NCI-H774 (cell line): ENCODE results near the gene MDH1B.
"Not testable (repeated sequence)": the region's sequence is repeated elsewhere in the genome, so short reads cannot be mapped to it uniquely, and the experiment has no call there.

Source experiments
- DNase-seq: peaks from one replicate; lab custom pipeline; 2025; lab: John Stamatoyannopoulos, UW

Gene MDH1B

DNA sequence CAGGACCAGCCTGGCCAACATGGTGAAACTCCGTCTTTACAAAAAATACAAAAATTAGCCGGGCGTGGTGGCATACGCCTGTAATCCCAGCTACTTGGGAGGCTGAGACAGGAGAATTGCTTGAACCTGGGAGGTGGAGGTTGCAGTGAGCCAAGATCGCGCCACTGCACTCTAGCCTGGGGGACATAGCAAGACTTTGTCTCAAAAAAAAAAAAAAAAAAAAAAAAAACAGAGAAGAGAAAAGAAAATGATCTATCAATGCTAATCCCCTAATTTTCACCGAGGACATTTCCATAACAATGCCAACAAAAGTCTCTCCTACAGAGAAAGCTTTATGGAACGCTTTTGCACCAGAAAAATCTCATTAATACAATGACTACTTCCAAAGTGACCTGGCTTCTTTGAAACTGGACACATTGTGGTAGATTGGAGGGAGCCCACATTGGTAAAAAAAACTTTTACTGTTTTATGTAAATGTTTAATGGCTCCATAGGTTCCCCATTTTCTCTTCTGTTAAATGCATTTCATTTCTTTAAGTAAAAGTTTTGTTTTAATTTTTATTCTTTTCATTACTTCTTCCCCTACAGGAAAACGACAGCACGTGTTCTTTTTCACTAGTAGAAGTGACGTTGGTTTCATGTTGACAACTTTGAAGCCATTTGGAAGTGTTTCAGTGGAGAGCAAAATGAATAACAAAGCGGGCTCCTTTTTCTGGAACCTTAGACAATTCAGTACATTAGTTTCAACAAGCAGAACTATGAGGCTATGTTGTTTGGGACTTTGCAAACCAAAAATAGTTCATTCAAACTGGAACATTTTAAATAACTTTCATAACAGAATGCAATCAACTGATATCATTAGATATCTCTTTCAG lies 1.2 kb upstream of the MDH1B start:
- DNase-seq: no peak

GRCh38 chr2:206764673-206765241 lies 371 bp downstream of the MDH1B start:
- no peak for DNase-seq

GRCh38 chr2:206756816-206757215 lies 8.3 kb downstream of the MDH1B start:
- DNase-seq: no peak

- no peak for DNase-seq
These were observed 24.3 kb downstream of the MDH1B start for GRCh38 chr2:206740800-206741199.

DNA sequence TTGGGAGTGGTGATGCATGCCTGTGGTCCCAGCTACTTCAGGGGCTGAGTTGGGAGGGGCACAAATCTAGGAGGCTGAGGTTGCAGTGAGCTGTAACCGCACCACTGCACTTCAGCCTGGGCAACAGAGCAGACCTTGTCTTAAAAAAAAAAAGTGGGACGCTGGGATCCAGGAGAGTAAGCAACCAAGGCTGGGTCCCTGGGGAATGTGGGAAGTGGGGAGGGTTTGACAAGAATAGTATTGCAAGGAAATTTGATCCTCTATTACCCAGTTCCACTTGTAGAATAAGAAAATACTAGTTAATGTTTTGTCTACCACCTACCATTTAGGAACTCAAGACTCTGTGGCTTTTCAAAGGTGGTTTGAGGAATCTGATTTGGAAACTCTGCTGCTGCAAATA lies 25.9 kb downstream of the MDH1B start:
- no peak for DNase-seq

- DNase-seq: no peak
These were observed 28.2 kb downstream of the MDH1B start for GRCh38 chr2:206736935-206737334.

- DNase-seq: no peak
These were observed 31.8 kb downstream of the MDH1B start for GRCh38 chr2:206733341-206733740.

- DNase-seq: no peak
These were observed 36.6 kb downstream of the MDH1B start for GRCh38 chr2:206728277-206729199.

DNA sequence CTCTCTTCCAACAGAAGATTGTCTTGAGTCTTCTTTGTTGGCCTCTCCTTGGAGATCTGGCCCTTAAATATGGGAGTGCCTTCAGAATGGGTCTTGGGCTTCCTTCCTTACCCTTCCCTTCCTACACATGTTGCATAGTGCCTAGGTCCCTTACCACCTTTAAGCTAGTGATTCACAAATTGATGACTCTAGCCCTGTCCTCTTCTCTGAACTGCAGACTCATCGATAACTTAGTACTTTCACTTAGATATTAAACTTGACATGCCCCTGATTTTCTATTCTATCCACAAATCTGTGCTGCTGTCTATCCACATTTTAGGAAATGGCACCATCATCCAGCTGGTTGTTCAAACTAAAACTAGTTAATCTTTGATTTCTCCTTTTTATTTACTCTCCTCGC lies 37.8 kb downstream of the MDH1B start:
- no peak for DNase-seq

DNA sequence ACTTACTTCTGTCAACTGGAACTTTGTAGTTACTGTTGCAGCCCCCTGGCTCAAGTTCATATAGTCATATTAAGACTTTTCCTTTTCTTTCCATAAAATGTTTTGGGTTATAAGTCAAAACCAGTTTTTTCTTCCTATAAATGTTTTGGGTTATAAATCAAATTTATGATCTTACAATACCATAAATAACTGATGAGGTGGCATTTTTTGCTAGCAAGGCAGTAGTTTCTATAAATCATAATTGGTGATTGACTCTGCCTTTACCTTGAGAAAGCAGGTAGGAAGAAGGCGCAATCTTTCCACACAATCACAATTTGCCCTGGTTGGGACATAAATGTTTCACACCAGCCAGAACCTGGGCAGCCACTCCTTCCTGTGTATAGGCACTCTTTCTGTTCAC lies 41.8 kb downstream of the MDH1B start:
- no peak for DNase-seq

DNA sequence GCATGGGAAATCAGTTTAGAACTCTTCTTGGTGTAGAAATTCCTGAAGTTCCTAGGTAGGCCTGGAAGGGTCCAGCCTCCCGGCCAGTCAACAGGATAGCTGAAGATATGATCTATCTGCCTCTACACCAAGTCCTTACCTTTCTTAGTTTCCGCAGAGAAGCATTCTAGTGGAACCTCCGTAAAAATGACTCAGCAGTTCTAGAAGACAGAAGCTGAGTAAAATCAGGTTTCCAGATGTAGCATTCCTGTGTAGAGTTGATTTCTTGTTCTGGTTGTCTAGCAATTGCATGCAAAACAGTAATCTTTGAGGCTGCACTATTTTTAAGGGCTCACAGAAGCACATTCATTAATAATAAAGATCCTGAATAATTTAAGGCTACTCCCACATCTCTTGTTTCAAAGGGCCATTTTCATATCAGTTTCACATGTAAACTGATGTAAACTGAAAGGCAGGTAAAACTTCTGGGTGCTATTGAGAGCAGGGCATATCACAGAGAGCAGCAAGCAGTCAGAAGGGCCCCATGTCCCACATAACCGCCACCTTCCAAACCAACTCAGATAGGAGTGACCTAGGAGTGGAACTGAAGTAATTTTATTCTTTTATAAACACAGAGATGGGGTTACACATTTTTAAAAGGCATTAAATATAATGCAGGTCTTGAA lies 43.7 kb downstream of the MDH1B start:
- DNase-seq: no peak

DNA sequence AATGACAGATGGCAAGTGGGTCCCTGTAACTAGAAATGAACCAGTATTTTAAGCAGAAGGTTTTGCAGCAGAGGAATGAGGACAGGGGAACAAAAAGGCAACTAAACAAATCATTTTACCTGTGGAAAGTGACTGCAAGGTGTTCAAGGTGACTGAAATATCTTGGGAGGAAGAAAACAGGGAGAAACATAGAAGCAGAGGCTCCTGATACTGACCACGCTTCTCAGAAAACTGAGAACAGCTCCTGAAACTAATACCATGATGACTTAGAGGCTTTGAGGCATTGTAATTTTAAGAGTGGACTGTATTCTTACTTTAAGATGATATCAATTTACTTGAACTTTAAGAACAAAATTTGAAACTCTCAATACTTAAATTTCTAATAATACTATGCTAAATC lies 46.8 kb downstream of the MDH1B start, which contains the start of gene DYTN:
TSS of gene DYTN (minus strand) at position 101 of the 400 bp plus-strand sequence. CDS start 117 bp downstream, outside the sequence.
- DNase-seq: no peak

GRCh38 chr2:206716623-206717022 lies 48.5 kb downstream of the MDH1B start:
- DNase-seq: no peak

- DNase-seq: not testable (repeated sequence)
These were observed 49.9 kb downstream of the MDH1B start for GRCh38 chr2:206715183-206715582.

DNA sequence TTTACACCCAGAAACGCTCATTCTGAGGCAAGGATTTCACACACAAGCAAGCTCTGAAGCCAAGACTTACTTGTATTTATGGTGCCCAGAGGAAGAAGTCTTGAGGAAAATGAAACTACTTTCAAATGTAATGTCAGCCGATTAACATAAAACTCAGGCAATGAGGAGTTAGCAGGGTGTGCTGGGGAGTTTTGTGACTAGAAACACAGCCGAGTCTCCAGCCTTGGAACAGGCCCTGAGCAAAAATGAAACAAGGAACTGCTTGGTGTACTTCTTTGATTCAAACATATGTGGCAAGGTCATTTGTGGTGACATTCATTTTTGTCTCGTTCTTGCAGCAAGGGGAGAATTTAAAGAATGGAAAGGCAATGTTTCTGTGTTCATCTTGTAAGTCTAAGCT lies 51.4 kb downstream of the MDH1B start:
- DNase-seq: no peak

DNA sequence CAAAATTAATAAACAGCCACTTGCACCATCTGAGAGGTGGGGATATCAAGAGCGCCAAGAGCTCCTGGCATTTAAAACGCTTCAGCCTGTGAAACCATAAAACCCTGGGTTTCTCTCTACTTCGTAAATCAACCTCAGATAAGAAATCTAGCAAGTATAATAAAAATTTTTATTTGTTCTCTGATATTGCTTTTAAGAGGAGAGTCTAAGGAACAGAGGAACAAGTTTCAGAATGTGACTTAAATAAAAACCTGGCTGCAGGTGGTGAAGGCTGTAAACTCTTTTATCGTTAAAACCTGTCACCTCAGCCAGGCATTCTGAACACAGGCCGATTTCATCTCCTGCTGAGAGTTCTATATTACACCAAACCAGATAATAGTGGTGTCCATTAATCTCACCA lies 56.8 kb downstream of the MDH1B start:
- no peak for DNase-seq

GRCh38 chr2:206707164-206707701 lies 57.9 kb downstream of the MDH1B start:
- no peak for DNase-seq

DNA sequence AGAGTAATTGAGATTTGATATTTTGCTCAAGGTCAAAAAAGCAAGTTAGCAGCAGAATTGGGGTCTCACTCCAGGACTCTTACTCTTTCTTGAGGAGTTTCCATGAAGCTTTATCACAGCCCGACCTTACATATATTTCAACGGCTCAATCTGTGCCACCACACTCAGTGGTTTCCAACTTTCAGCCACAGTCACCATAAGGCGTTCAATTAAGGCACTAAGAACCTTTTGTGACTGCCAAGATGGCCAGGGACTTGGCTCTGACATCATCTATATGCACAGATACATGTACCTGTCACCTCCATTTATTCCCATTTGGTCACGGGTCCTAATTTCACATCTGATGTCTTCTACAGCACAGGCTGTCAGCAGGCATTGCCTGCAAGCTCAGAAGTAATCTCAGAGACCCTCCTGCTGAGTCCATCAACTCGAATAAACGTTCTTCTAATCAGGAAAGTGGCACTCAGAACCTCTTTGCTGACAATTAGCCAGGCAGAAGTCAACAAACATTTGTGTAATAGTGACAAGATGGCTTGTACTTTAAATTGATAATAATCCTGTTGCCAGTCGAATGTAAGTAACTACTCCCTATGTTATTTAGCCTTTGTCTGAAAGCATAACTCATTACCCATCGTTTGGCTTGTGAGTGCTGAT lies 63.0 kb downstream of the MDH1B start:
- no peak for DNase-seq

- no peak for DNase-seq
These were observed 65.0 kb downstream of the MDH1B start for GRCh38 chr2:206700156-206700555.

DNA sequence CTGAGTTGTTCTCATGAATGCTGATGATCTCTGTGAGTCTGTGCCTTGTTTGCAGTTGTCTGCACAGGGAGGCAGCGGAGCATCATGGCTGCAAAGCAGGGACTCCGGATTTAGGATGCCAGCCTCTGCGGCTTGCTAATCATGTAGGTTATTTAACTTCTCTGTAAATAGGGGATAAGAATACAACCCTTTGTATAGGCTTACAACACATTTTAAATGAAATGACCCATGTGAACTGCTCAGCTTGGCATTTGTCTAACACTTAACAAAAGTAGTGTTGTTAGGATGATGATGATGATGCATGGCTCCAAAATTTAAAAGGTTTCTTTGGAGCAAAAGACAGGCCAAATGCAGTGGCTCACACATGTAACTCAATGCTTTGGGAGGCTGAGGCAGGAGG lies 66.3 kb downstream of the MDH1B start:
- DNase-seq: no peak

DNA sequence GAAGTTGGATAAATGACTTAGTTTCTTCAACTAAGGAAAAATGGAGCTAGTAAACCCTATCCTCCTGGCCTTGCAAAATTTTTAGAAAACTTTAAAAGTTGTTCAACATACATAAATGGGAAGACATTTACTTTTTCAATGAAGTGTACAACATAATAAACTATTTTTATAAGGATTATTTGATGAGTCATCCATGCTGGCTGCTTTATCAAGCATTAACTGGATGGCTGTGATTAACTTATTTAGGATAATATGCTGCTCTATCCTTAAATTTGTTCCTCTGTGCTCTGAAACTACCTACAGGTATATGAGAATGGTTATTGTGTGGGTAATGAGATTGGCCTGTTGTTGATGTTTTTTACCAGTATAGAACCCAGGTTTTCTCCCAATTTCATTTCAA lies 68.2 kb downstream of the MDH1B start:
- no peak for DNase-seq
